ENCODE measurements around the gene SNRPA. TPM values are rescaled to one million over a fixed set of nuclear protein-coding genes. Genes with fewer than 3 reads are reported as not detected.
A peak's percentile ranks its signal among the peaks of the same experiment; 100 is the strongest.

SNRPA gene
- total RNA-seq, 1 experiment from 2014 or later, result 147 TPM

DNA sequence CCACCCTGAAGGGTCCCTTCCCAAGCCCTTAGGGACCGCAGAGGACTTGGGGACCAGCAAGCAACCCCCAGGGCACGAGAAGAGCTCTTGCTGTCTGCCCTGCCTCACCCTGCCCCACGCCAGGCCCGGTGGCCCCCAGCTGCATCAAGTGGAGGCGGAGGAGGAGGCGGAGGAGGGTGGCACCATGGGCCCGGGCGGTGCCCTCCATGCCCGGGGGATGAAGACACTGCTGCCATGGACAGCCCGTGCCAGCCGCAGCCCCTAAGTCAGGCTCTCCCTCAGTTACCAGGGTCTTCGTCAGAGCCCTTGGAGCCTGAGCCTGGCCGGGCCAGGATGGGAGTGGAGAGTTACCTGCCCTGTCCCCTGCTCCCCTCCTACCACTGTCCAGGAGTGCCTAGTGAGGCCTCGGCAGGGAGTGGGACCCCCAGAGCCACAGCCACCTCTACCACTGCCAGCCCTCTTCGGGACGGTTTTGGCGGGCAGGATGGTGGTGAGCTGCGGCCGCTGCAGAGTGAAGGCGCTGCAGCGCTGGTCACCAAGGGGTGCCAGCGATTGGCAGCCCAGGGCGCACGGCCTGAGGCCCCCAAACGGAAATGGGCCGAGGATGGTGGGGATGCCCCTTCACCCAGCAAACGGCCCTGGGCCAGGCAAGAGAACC, 49.5 kb downstream of the SNRPA start:
- peaks cover 7% of the 10 kb centered on the region for H3K36me3 ChIP-seq (ENCODE audit: low read depth)
- peak overlapping the region; percentile 95 for H3K4me3 ChIP-seq
- no peaks in the 10 kb centered on the region for H3K9me2 ChIP-seq (ENCODE audit: insufficient read depth)
- intact Hi-C loops (cut with micrococcal nuclease; ENCODE audit: unreplicated experiment), result no loop called here
- no TSS peak for BruUV-seq (replicated peaks)
- H3K4me2 ChIP-seq, result peak overlapping the region; percentile 98
- H3F3A ChIP-seq (ENCODE audit: insufficient read depth, low read depth), result peaks cover 5% of the 10 kb centered on the region; the same call in 1 of the 2 replicates
- H3K4me1 ChIP-seq (replicated peaks; ENCODE audit: insufficient read depth), result peaks cover 32% of the 10 kb centered on the region
- H3K79me2 ChIP-seq (ENCODE audit: low read depth), result peaks cover 51% of the 10 kb centered on the region
- H4K20me1 ChIP-seq (ENCODE audit: insufficient read depth), result peaks cover 44% of the 10 kb centered on the region
- TF ChIP-seq, protein P1, sequence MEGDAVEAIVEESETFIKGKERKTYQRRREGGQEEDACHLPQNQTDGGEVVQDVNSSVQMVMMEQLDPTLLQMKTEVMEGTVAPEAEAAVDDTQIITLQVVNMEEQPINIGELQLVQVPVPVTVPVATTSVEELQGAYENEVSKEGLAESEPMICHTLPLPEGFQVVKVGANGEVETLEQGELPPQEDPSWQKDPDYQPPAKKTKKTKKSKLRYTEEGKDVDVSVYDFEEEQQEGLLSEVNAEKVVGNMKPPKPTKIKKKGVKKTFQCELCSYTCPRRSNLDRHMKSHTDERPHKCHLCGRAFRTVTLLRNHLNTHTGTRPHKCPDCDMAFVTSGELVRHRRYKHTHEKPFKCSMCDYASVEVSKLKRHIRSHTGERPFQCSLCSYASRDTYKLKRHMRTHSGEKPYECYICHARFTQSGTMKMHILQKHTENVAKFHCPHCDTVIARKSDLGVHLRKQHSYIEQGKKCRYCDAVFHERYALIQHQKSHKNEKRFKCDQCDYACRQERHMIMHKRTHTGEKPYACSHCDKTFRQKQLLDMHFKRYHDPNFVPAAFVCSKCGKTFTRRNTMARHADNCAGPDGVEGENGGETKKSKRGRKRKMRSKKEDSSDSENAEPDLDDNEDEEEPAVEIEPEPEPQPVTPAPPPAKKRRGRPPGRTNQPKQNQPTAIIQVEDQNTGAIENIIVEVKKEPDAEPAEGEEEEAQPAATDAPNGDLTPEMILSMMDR (conservative IDR thresholded peaks at IDR 0.05), result no peak
- no peak for TF ChIP-seq EZH2 (IDR thresholded peaks at IDR 0.05; ENCODE audit: low read depth)
- no peak overlapping the region for H2AFZ ChIP-seq
- no peak overlapping the region for H3K27ac ChIP-seq
- no peaks in the 10 kb centered on the region for H3K27me3 ChIP-seq (ENCODE audit: insufficient read depth, low read depth)
- ChIA-PET POLR2A (ENCODE audit: unreplicated experiment) (no interaction called here), CTCF (interaction anchor here (0.7 kb wide), 1 partner anchor 67 kb away, joined by 6 read pairs; no protein-coding TSS in a partner anchor)
- H3K9me3 ChIP-seq (ENCODE audit: insufficient read depth, low read depth), result no peaks in the 10 kb centered on the region
- DNase-seq, result no peak

DNA sequence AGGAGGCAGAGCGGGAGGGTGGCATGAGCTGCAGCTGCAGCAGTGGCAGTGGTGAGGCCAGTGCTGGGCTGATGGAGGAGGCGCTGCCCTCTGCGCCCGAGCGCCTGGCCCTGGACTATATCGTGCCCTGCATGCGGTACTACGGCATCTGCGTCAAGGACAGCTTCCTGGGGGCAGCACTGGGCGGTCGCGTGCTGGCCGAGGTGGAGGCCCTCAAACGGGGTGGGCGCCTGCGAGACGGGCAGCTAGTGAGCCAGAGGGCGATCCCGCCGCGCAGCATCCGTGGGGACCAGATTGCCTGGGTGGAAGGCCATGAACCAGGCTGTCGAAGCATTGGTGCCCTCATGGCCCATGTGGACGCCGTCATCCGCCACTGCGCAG, 50.0 kb downstream of the SNRPA start:
- no peak overlapping the region for H3K4me2 ChIP-seq
- BruUV-seq (replicated peaks), result no TSS peak
- H3K27ac ChIP-seq, result no peak overlapping the region
- TF ChIP-seq, protein P1 (conservative IDR thresholded peaks at IDR 0.05), result no peak
- no peak for TF ChIP-seq EZH2 (IDR thresholded peaks at IDR 0.05; ENCODE audit: low read depth)
- intact Hi-C loops (cut with micrococcal nuclease; ENCODE audit: unreplicated experiment), result no loop called here
- H3K36me3 ChIP-seq (ENCODE audit: low read depth), result peaks cover 7% of the 10 kb centered on the region
- H2AFZ ChIP-seq, result no peak overlapping the region
- peaks cover 44% of the 10 kb centered on the region for H4K20me1 ChIP-seq (ENCODE audit: insufficient read depth)
- H3K4me1 ChIP-seq (replicated peaks; ENCODE audit: insufficient read depth), result peaks cover 32% of the 10 kb centered on the region
- H3K27me3 ChIP-seq (ENCODE audit: insufficient read depth, low read depth), result no peaks in the 10 kb centered on the region
- no peaks in the 10 kb centered on the region for H3K9me2 ChIP-seq (ENCODE audit: insufficient read depth)
- no peak for DNase-seq
- CTCF ChIA-PET, result interaction anchor here (0.6 kb wide), 1 partner anchor 19 kb away, joined by 4 read pairs; no protein-coding TSS in a partner anchor
- H3K79me2 ChIP-seq (ENCODE audit: low read depth), result peaks cover 51% of the 10 kb centered on the region
- POLR2A ChIA-PET (ENCODE audit: unreplicated experiment), result no interaction called here
- H3K4me3 ChIP-seq, result no peak overlapping the region
- H3F3A ChIP-seq (ENCODE audit: insufficient read depth, low read depth), result peaks cover 5% of the 10 kb centered on the region; the same call in 1 of the 2 replicates
- H3K9me3 ChIP-seq (ENCODE audit: insufficient read depth, low read depth), result no peaks in the 10 kb centered on the region

DNA sequence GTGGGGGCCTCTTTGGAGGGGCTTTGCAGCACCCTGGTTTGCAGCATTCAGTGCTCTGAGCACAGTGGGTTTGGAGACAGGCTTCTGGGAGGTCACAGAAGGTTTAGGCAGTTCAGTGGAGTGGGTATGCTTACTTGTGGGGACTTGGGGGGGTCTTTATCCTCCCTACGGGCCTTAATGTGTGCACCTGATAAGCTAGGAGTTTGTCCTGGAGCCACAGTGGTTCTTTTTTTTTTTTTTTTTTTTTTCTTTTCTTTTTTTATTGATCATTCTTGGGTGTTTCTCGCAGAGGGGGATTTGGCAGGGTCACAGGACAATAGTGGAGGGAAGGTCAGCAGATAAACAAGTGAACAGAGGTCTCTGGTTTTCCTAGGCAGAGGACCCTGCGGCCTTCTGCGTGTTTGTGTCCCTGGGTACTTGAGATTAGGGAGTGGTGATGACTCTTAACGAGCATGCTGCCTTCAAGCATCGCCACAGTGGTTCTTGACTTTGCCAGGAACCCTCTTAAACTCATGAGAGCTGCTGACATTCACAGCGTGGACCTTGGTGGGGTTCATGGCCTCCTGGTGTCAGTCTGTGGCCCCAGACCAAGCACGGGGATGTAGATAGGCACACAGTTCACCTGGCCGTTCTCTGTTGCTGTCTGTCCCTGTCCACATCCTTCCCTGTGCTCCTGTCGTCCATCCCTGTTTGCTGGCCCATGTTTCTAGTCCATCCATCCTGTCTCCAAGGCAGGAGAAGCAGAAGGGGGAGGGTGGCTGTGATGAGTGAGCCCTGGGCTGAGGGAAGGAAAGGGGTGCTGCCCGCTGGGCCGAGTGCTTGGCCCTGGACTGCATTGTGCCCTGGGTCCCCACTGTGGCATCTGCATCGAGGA, 50.7 kb downstream of the SNRPA start:
- ChIA-PET CTCF (interaction anchor here (0.6 kb wide), 1 partner anchor 18 kb away, joined by 4 read pairs; no protein-coding TSS in a partner anchor), POLR2A (ENCODE audit: unreplicated experiment) (interaction anchor here (0.7 kb wide), 1 partner anchor 51 kb away, joined by 6 read pairs; the partner anchor contains the start of gene SNRPA)
- intact Hi-C loops (cut with micrococcal nuclease; ENCODE audit: unreplicated experiment), result no loop called here
- no peak overlapping the region for H3K27ac ChIP-seq
- TF ChIP-seq, protein P1 (conservative IDR thresholded peaks at IDR 0.05), result no peak
- TF ChIP-seq EZH2 (IDR thresholded peaks at IDR 0.05; ENCODE audit: low read depth), result no peak
- H3F3A ChIP-seq (ENCODE audit: insufficient read depth, low read depth), result peaks cover 5% of the 10 kb centered on the region; the same call in 1 of the 2 replicates
- BruUV-seq (replicated peaks), result TSS peak; percentile 29
- H3K4me1 ChIP-seq (replicated peaks; ENCODE audit: insufficient read depth), result peaks cover 32% of the 10 kb centered on the region
- H3K9me2 ChIP-seq (ENCODE audit: insufficient read depth), result no peaks in the 10 kb centered on the region
- no peak overlapping the region for H3K4me3 ChIP-seq
- no peaks in the 10 kb centered on the region for H3K27me3 ChIP-seq (ENCODE audit: insufficient read depth, low read depth)
- no peak overlapping the region for H2AFZ ChIP-seq
- peak overlapping the region; percentile 6; the same call in 1 of the 2 replicates for H3K4me2 ChIP-seq
- peaks cover 7% of the 10 kb centered on the region for H3K36me3 ChIP-seq (ENCODE audit: low read depth)
- peaks cover 51% of the 10 kb centered on the region for H3K79me2 ChIP-seq (ENCODE audit: low read depth)
- DNase-seq, result no peak
- peaks cover 44% of the 10 kb centered on the region for H4K20me1 ChIP-seq (ENCODE audit: insufficient read depth)
- no peaks in the 10 kb centered on the region for H3K9me3 ChIP-seq (ENCODE audit: insufficient read depth, low read depth)
